Body of pancreas (tissue), 4 donors: ENCODE measurements around the gene CNOT6.

Experiments used
- CTCF ChIP-seq, 7 experiments: fragments of 450-650 bp in 4 of 7; fragments of 200-600 bp in 3 of 7; sonication (generic) in 3 of 7; IDR thresholded peaks; one replicate each; pipeline ENCODE4 v1.5.1; 2016 to 2019; ENCODE audit warnings: antibody characterized with exemption in 7 of 7
- POLR2A ChIP-seq, 3 donors: fragments of 450-650 bp; IDR thresholded peaks; one replicate each; pipeline ENCODE4 v1.6.1; 2016; ENCODE audit warnings: antibody characterized with exemption in 3 of 3, mild to moderate bottlenecking in 2 of 3

GRCh38 chr5:180525399-180525798 lies 31.2 kb downstream of the CNOT6 start:
- TF ChIP-seq POLR2A (IDR thresholded peaks at IDR 0.05) (no peak), CTCF (IDR thresholded peaks at IDR 0.05) (peak in 1 of 7 experiments; percentile 10)
